Stimulated activated CD4-positive, alpha-beta T cell treated with anti-CD3 and anti-CD28 coated beads, TNF-alpha, amount 100 ng/mL, for 24 hours (primary cell): Measurements from ENCODE around the gene SMIM9.

Experiments
- DNase-seq, 3 experiments: peaks; one replicate each; pipeline ENCODE4 v3.0.0-alpha.2; 2020; ENCODE audit warnings: low read depth in 3 of 3

The SMIM9 gene

GRCh38 chrX:154780968-154781367 lies 53.5 kb downstream of the SMIM9 start:
- no peak for DNase-seq

GRCh38 chrX:154779261-154779660 lies 55.2 kb downstream of the SMIM9 start:
- DNase-seq = no peak

DNA sequence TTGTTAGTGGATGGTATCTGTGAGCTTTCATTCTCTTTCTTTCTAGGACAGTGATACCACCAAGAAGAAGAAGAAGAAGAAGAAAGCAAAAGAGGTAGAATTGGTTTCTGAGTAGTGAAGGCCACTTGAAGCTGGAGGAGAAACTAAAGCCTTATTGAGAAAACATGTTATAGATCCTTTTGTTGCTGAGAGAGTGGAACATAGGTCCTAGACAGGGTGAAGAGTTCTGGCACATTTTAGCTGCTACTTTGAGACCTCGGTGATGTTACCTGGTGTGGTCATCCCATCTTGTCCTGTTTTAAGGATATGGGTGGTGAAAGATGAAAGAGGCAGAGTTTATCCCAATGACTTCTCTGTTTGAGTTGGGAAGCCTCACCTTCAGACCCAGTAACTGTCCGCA lies 57.7 kb downstream of the SMIM9 start:
- DNase-seq = no peak

DNA sequence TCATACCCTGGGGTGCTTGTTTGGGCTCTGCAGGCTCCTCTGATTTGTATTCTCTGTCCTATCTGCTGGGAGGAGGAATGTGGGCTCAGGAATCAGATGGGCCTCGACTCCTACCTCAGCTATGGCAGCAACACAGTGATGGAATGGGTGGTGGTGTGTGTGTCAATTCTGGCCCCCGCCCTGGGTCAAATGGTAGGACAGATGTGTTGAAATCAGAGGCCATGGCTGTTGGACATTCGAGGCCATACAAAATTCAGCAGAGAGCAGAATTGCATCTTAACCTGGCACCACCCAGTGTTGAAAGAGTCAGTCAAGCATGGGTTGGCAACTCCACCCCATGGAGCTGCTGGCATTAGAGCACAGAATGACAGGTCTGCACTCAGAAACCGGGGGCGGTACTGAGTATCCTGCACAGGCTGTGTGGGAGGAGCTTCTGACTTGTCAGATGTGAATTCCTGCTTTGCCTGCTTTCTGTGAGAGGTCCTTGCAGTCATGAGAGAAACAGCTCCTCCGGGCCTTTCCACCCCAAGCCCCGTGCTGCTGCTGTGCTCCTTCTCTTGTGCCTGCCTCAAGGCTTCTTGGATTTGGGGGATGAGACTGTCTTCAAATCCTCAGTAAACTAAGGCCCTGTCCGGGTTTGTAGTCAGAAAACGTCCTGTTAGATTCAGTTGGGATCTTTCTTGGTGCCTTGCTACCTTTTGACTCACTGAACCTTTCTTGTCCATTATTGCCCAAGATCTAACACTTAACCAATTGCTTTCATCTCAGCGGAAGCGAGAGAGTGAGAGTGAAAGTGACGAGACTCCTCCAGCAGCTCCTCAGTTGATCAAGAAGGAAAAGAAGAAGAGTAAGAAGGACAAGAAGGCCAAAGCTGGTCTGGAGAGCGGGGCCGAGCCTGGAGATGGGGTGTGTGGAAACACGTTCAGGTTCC lies 58.8 kb downstream of the SMIM9 start:
- DNase-seq = peak in 1 of 3 experiments; percentile 38

- DNase-seq = no peak
These were observed 59.8 kb downstream of the SMIM9 start for GRCh38 chrX:154774622-154775021.
